AG09309 (cell line): Measurements from ENCODE around the gene NHS.
A peak's percentile ranks its signal among the peaks of the same experiment; 100 is the strongest.

Source experiments
- DNase-seq: peaks from one replicate; pipeline ENCODE4 v3.0.0-alpha.2; 2010; ENCODE audit warnings: low read depth
- H3K4me3 ChIP-seq: 2 replicates; pipeline ENCODE4 v1.5.1; 2011; ENCODE audit warnings: mild to moderate bottlenecking, low read depth, low read length, moderate library complexity; ENCODE audit not compliant: control insufficient read depth
- TF ChIP-seq, protein P1 (sequence below): IDR thresholded peaks from 2 replicates; pipeline ENCODE4 v1.5.1; 2011; ENCODE audit warnings: mild to moderate bottlenecking, low read depth, low read length, inconsistent platforms; ENCODE audit not compliant: insufficient read depth, control insufficient read depth; ENCODE audit errors: missing control alignments

NHS gene

DNA sequence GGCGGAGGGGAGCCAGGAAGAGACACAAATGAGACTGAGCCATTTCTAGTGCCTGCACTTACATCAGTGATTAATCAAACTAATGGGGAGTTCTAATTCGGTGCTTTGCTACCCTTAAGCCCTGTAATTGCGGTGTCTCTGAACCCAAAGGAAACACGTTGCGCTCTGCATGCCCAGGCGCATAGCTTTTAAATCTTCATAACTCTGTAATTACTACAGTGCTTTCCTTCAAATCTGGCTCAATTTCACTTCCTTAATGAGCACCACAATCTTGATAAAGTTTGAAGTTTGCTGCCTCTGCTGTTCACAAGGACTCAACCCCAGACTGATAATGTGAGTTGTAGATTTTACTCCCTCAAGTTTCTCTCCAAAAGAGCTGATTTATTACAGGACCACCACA is 5.7 kb upstream of the NHS start:
- TF ChIP-seq, protein P1, sequence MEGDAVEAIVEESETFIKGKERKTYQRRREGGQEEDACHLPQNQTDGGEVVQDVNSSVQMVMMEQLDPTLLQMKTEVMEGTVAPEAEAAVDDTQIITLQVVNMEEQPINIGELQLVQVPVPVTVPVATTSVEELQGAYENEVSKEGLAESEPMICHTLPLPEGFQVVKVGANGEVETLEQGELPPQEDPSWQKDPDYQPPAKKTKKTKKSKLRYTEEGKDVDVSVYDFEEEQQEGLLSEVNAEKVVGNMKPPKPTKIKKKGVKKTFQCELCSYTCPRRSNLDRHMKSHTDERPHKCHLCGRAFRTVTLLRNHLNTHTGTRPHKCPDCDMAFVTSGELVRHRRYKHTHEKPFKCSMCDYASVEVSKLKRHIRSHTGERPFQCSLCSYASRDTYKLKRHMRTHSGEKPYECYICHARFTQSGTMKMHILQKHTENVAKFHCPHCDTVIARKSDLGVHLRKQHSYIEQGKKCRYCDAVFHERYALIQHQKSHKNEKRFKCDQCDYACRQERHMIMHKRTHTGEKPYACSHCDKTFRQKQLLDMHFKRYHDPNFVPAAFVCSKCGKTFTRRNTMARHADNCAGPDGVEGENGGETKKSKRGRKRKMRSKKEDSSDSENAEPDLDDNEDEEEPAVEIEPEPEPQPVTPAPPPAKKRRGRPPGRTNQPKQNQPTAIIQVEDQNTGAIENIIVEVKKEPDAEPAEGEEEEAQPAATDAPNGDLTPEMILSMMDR, result no peak
- no peak for DNase-seq
- H3K4me3 ChIP-seq, result no peak overlapping the region

DNA sequence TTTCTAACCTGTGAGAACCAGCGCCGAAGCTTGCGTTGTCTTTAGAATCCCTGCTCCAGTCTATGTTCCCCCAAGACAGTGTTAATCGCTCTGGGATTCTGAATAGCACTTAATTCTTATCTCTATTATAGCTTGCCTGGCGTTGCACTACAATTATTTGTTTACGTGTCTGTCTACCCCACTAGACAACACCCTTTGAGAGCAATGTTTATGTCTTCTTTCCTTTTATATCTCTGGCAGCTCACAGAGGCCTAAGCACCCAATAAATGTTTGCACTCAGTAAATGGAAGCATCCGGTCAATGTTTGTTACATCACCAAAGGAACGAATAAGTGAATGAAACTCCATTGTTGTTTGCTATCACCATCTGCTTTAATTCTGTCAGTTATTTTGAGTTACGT is 4.8 kb upstream of the NHS start:
- no peak for DNase-seq
- no peak overlapping the region for H3K4me3 ChIP-seq
- TF ChIP-seq, protein P1, result no peak

DNA sequence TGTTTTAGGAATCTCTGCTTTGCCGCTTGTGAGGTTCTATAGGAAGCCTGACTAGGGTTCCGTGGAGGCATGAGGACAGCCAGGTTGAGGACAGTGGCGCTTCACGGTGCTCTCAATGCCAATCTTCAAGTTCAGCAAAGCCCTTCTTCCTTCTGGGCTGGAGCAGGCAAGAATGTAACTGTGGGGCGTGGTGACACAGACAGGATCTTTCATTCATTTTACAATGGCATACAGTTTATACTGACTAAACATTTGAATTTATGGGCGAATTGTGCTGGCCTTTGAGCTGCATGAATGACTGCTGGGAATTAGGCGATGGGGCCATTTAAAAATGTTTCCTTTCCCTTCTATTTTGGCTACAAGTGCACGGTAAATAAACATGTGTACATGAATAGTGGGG is 2.9 kb upstream of the NHS start:
- no peak overlapping the region for H3K4me3 ChIP-seq
- TF ChIP-seq, protein P1, result no peak
- no peak for DNase-seq

- DNase-seq, result no peak
- H3K4me3 ChIP-seq, result no peak overlapping the region
- TF ChIP-seq, protein P1, result no peak
These were observed 1.7 kb upstream of the NHS start for GRCh38 chrX:17373337-17373736.

DNA sequence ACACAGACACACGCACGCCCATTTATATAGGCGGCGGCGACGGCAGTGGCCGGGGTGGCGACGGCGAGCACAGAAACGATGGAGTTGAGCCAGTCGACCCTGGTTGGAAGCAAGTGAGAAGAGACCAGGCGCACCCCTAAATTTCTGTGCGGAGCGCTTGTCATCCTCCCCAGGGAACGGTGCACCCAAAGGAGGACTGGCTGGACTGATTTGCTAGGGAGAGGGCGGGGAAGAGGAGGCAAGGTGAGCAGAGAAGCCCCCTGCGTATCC is 302 bp downstream of the NHS start:
- no peak for DNase-seq
- TF ChIP-seq, protein P1, result no peak
- peak overlapping the region; percentile 78 for H3K4me3 ChIP-seq

- TF ChIP-seq, protein P1, result no peak
- H3K4me3 ChIP-seq, result peak overlapping the region; percentile 78
These were observed 834 bp downstream of the NHS start for GRCh38 chrX:17375637-17376430.

More at GRCh38 chrX:17375637-17376430, 834 bp downstream of the NHS start:
- no peak for DNase-seq
